Stomach (tissue), 4 donors: Measurements from ENCODE around the gene PFKM.

ENCODE experiments used
- EP300 ChIP-seq: sonication (generic); formaldehyde crosslinking; IDR thresholded peaks from one replicate; pipeline ENCODE4 v1.6.1; 2017; ENCODE audit warnings: antibody characterized with exemption
- POLR2A ChIP-seq, 4 donors: fragments of 450-650 bp; IDR thresholded peaks; one replicate each; pipeline ENCODE4 v1.6.1; 2016; ENCODE audit warnings: antibody characterized with exemption in 4 of 4, control low read depth in 2 of 4, mild to moderate bottlenecking in 1 of 4, moderate library complexity in 1 of 4
- POLR2AphosphoS5 ChIP-seq, 3 donors: sonication (generic); formaldehyde crosslinking; IDR thresholded peaks; one replicate each; pipeline ENCODE4 v1.6.1; 2016; ENCODE audit warnings: antibody characterized with exemption in 3 of 3
- TF ChIP-seq, protein P1 (sequence below), 7 experiments: fragments of 450-650 bp in 4 of 7; fragments of 200-600 bp in 3 of 7; sonication (generic) in 3 of 7; IDR thresholded peaks; one replicate each; pipeline ENCODE4 v1.5.1; 2016 to 2019; ENCODE audit warnings: antibody characterized with exemption in 7 of 7, control low read depth in 2 of 7, mild to moderate bottlenecking in 1 of 7

DNA sequence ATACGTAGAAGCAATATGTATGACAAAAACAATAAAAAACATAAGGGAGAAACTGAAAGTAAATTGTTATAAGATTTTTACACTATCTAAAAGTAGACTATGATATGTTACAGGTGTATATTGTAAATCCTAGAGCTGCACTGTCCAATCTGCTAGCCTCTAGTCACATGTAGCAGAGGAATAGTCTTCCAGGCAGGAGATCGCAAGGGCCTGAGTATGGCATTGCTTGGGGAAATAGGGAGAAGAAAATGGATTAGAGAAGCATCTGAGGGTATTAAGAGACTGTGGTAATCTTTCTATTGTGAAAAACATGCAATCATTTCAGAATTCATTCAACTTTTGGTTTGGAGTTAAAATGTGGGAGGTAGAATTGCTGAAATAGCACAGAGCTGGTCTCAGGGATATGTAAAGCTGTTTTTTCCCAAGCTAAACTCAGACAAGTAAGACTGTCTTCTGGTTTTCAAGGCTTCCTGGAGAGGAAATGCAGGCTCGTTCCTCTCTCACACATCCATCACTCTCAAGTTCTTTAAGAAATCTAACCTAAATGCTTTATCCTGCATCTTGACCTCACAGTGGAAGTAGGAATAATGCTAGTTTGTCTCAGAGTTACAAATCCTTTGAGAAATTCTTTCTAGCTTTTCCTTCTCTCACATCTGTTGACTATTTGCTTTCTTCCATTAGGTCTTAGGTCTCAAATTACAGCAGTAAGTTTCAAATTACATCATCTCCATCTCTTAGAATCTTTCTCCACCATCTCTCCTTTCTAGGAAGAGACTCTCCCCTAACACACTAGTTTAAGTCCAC, 56.7 kb downstream of the PFKM start:
- TF ChIP-seq, protein P1, sequence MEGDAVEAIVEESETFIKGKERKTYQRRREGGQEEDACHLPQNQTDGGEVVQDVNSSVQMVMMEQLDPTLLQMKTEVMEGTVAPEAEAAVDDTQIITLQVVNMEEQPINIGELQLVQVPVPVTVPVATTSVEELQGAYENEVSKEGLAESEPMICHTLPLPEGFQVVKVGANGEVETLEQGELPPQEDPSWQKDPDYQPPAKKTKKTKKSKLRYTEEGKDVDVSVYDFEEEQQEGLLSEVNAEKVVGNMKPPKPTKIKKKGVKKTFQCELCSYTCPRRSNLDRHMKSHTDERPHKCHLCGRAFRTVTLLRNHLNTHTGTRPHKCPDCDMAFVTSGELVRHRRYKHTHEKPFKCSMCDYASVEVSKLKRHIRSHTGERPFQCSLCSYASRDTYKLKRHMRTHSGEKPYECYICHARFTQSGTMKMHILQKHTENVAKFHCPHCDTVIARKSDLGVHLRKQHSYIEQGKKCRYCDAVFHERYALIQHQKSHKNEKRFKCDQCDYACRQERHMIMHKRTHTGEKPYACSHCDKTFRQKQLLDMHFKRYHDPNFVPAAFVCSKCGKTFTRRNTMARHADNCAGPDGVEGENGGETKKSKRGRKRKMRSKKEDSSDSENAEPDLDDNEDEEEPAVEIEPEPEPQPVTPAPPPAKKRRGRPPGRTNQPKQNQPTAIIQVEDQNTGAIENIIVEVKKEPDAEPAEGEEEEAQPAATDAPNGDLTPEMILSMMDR (IDR thresholded peaks at IDR 0.05) = no peak
- TF ChIP-seq POLR2A (IDR thresholded peaks at IDR 0.05) (no peak), EP300 (no peak), POLR2AphosphoS5 (IDR thresholded peaks at IDR 0.05) (no peak)
